Measurements from ENCODE around the gene HIVEP3.

DNA sequence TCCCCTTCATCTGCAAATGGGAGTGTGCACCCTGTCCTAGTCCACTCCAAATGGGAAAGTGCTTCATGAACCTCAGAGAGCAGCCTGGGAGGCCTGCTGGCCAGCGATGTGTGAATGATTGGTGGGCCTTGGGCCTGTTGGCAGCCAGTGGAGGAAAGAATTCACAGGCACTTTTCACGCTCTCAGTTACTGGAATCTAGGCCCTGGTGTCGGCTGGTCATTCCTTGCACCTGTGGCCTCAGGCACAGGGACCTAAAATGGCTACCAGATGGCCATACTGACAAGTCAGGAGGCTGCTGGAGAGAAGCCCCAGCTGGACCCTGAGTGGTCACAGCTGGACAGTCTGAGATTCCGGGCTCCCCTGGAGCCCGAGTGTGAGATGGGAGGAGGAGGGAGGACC, 415.8 kb downstream of the HIVEP3 start:
- no peak for TF ChIP-seq POLR2A (IDR thresholded peaks at IDR 0.05)
- TF ChIP-seq, protein P1, sequence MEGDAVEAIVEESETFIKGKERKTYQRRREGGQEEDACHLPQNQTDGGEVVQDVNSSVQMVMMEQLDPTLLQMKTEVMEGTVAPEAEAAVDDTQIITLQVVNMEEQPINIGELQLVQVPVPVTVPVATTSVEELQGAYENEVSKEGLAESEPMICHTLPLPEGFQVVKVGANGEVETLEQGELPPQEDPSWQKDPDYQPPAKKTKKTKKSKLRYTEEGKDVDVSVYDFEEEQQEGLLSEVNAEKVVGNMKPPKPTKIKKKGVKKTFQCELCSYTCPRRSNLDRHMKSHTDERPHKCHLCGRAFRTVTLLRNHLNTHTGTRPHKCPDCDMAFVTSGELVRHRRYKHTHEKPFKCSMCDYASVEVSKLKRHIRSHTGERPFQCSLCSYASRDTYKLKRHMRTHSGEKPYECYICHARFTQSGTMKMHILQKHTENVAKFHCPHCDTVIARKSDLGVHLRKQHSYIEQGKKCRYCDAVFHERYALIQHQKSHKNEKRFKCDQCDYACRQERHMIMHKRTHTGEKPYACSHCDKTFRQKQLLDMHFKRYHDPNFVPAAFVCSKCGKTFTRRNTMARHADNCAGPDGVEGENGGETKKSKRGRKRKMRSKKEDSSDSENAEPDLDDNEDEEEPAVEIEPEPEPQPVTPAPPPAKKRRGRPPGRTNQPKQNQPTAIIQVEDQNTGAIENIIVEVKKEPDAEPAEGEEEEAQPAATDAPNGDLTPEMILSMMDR (IDR thresholded peaks at IDR 0.05) = no peak

Data from esophagus squamous epithelium (tissue), 4 donors.